Measurements from ENCODE around the gene BDP1.
"Not testable (repeated sequence)": the region's sequence is repeated elsewhere in the genome, so short reads cannot be mapped to it uniquely, and the experiment has no call there.

DNA sequence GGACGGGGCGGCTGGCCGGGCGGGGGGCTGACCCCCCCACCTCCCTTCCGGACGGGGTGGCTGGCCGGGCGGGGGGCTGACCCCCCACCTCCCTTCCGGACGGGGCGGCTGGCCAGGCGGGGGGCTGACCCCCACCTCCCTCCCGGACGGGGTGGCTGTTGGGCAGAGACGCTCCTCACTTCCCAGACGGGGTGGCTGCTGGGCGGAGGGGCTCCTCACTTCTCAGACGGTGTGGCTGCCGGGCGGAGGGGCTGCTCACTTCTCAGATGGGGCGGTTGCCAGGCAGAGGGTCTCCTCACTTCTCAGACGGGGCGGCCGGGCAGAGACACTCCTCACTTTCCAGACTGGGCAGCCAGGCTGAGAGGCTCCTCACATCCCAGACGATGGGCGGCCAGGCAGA, 70.2 kb downstream of the BDP1 start:
- TF ChIP-seq, protein P1, sequence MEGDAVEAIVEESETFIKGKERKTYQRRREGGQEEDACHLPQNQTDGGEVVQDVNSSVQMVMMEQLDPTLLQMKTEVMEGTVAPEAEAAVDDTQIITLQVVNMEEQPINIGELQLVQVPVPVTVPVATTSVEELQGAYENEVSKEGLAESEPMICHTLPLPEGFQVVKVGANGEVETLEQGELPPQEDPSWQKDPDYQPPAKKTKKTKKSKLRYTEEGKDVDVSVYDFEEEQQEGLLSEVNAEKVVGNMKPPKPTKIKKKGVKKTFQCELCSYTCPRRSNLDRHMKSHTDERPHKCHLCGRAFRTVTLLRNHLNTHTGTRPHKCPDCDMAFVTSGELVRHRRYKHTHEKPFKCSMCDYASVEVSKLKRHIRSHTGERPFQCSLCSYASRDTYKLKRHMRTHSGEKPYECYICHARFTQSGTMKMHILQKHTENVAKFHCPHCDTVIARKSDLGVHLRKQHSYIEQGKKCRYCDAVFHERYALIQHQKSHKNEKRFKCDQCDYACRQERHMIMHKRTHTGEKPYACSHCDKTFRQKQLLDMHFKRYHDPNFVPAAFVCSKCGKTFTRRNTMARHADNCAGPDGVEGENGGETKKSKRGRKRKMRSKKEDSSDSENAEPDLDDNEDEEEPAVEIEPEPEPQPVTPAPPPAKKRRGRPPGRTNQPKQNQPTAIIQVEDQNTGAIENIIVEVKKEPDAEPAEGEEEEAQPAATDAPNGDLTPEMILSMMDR (IDR thresholded peaks at IDR 0.05), result not testable (repeated sequence)
- TF ChIP-seq EZH2phosphoT487, EZH2 (IDR thresholded peaks at IDR 0.05): not testable (repeated sequence)

Data from neural progenitor cell (in vitro differentiated cells).